ENCODE measurements around the gene PRPS1. TPM values are rescaled to one million over a fixed set of nuclear protein-coding genes. Genes with fewer than 3 reads are reported as not detected.

PRPS1 gene
- total and polyA plus RNA-seq, 2 experiments from 2014 or later: 91.1 to 149 TPM

Other genes starting within 250 kb of the PRPS1 start
- gene FRMPD3, start 178.9 kb upstream of the PRPS1 start, total RNA-seq (2014; rRNA removed; shearing (Covaris generic)): 1.4 and 1.8 TPM in 2 replicates
- 0.11 and 0.16 TPM in 2 replicates for gene FRMPD3, start 178.9 kb upstream of the PRPS1 start, polyA plus RNA-seq (2016; fragmentation: Nextera tagmentation; extraction: Ambion mirVana)
- 10.9 and 20.0 TPM in 2 replicates for gene TSC22D3, start 147.3 kb downstream of the PRPS1 start, total RNA-seq (2014; rRNA removed; shearing (Covaris generic))
- 10.2 and 12.6 TPM in 2 replicates for gene TSC22D3, start 147.3 kb downstream of the PRPS1 start, polyA plus RNA-seq (2016; fragmentation: Nextera tagmentation; extraction: Ambion mirVana)
- not detected in 2 replicates for gene NCBP2L, start 149.2 kb downstream of the PRPS1 start, total RNA-seq (2014; rRNA removed; shearing (Covaris generic))
- not detected in 2 replicates for gene NCBP2L, start 149.2 kb downstream of the PRPS1 start, polyA plus RNA-seq (2016; fragmentation: Nextera tagmentation; extraction: Ambion mirVana)
- 2.1 and 3.0 TPM in 2 replicates for gene MID2, start 197.4 kb downstream of the PRPS1 start, total RNA-seq (2014; rRNA removed; shearing (Covaris generic))
- gene MID2, start 197.4 kb downstream of the PRPS1 start, polyA plus RNA-seq (2016; fragmentation: Nextera tagmentation; extraction: Ambion mirVana): 0.31 and 0.84 TPM in 2 replicates